Liver (tissue), 3 donors: ENCODE data around the gene EHD2.

ENCODE experiments used
- EGR1 ChIP-seq, 2 donors: IDR thresholded peaks; 2 replicates each; pipeline ENCODE4 v1.6.1; 2016 to 2018; ENCODE audit warnings: antibody characterized with exemption in 2 of 2, low read depth in 2 of 2
- SP1 ChIP-seq: IDR thresholded peaks from 2 replicates; pipeline ENCODE4 v1.6.1; 2018; ENCODE audit warnings: antibody characterized with exemption, mild to moderate bottlenecking
- TF ChIP-seq, protein P1 (sequence below): fragments of 150-350 bp; IDR thresholded peaks from 2 replicates; pipeline ENCODE4 v1.5.1; 2017; ENCODE audit warnings: improper control_type of control experiment, low read depth, low read length; ENCODE audit not compliant: missing input control
- TF ChIP-seq, protein P2 (sequence below): IDR thresholded peaks from 2 replicates; pipeline ENCODE4 v1.6.1; 2016; ENCODE audit warnings: antibody characterized with exemption
- TF ChIP-seq, protein P3 (sequence below): IDR thresholded peaks from 2 replicates; pipeline ENCODE4 v1.6.1; 2016; ENCODE audit warnings: antibody characterized with exemption, mild to moderate bottlenecking
- donor health status: healthy.
- donor health status: healthy.

DNA sequence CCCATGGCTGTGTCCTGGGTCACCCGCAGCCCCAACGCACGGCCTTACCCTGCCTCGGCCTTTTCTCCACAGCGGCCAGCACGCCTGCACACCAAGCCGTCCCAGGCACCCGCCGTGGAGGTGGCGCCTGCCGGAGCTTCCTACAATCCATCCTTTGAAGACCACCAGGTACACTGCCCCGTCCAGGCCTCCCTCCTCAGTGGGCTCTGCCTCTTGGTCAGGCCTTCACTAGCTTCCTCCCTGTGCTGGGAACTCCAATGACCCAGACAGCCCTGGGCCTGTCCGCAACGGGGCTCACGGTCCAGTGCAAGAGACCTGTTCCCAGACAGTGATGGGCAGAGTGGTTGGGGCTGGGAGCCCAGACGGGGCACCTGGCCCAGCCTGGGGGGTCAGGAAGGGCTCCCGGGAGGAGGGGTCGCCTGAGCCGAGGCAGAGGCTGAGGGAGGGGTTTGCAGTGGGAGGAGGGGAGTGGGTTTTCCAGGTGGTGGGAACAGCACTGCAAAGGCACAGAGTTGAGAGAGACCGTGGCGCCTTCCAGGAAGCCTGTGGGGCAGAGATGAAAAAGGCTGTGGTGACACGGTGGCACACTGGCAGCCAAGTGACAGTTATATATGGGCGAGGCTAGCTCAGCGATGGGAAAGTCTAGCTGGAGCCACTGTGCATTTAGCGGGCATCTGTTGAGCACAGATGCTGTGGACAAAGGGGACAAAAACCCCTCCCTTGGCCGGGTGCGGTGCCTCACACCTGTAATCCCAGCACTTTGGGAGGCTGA is 39.4 kb downstream of the EHD2 start:
- TF ChIP-seq, protein P1, sequence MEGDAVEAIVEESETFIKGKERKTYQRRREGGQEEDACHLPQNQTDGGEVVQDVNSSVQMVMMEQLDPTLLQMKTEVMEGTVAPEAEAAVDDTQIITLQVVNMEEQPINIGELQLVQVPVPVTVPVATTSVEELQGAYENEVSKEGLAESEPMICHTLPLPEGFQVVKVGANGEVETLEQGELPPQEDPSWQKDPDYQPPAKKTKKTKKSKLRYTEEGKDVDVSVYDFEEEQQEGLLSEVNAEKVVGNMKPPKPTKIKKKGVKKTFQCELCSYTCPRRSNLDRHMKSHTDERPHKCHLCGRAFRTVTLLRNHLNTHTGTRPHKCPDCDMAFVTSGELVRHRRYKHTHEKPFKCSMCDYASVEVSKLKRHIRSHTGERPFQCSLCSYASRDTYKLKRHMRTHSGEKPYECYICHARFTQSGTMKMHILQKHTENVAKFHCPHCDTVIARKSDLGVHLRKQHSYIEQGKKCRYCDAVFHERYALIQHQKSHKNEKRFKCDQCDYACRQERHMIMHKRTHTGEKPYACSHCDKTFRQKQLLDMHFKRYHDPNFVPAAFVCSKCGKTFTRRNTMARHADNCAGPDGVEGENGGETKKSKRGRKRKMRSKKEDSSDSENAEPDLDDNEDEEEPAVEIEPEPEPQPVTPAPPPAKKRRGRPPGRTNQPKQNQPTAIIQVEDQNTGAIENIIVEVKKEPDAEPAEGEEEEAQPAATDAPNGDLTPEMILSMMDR, result no peak
- TF ChIP-seq, protein P2, sequence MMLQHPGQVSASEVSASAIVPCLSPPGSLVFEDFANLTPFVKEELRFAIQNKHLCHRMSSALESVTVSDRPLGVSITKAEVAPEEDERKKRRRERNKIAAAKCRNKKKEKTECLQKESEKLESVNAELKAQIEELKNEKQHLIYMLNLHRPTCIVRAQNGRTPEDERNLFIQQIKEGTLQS, result no peak
- TF ChIP-seq SP1 (no peak), EGR1 (IDR thresholded peaks at IDR 0.05; ENCODE audit: low read depth in 2 of 2) (no peak)
- TF ChIP-seq, protein P3, sequence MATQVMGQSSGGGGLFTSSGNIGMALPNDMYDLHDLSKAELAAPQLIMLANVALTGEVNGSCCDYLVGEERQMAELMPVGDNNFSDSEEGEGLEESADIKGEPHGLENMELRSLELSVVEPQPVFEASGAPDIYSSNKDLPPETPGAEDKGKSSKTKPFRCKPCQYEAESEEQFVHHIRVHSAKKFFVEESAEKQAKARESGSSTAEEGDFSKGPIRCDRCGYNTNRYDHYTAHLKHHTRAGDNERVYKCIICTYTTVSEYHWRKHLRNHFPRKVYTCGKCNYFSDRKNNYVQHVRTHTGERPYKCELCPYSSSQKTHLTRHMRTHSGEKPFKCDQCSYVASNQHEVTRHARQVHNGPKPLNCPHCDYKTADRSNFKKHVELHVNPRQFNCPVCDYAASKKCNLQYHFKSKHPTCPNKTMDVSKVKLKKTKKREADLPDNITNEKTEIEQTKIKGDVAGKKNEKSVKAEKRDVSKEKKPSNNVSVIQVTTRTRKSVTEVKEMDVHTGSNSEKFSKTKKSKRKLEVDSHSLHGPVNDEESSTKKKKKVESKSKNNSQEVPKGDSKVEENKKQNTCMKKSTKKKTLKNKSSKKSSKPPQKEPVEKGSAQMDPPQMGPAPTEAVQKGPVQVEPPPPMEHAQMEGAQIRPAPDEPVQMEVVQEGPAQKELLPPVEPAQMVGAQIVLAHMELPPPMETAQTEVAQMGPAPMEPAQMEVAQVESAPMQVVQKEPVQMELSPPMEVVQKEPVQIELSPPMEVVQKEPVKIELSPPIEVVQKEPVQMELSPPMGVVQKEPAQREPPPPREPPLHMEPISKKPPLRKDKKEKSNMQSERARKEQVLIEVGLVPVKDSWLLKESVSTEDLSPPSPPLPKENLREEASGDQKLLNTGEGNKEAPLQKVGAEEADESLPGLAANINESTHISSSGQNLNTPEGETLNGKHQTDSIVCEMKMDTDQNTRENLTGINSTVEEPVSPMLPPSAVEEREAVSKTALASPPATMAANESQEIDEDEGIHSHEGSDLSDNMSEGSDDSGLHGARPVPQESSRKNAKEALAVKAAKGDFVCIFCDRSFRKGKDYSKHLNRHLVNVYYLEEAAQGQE, result no peak
